VCaP (cell line): ENCODE measurements around the gene PRKAR1A.

Source experiments
- H3K27ac ChIP-seq: fragments of 450-650 bp; 2 replicates; pipeline ENCODE4 v1.5.1; 2017
- CTCF ChIP-seq: fragments of 450-650 bp; conservative IDR thresholded peaks from 2 replicates; pipeline ENCODE4 v1.5.1; 2017; ENCODE audit warnings: mild to moderate bottlenecking, moderate library complexity

The PRKAR1A gene

DNA sequence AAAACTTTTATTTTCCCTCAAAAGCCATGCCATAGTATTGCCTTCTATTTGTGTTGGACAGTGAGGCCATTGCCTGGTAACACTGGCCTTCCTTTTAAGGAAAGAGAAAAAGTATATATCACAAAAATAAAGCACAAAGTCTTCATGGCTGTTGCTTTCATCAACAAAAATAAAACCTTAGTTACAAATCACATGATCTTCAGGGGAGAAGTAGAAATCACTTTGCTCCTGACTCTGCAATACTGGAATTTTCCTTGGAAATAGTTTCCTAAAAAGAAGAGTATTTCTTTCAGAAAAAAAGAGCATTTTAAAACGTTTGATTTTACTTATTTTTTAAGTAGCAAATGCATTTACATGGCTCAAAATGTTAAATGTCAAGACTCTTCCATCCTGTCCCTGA lies 47.1 kb downstream of the PRKAR1A start:
- TF ChIP-seq CTCF = no peak
- H3K27ac ChIP-seq = no peak overlapping the region

GRCh38 chr17:68560966-68561720 lies 48.9 kb downstream of the PRKAR1A start:
- TF ChIP-seq CTCF = no peak
- H3K27ac ChIP-seq = no peak overlapping the region

- no peak overlapping the region for H3K27ac ChIP-seq
- no peak for TF ChIP-seq CTCF
These were observed 50.5 kb downstream of the PRKAR1A start for GRCh38 chr17:68562736-68563135.

- no peak overlapping the region for H3K27ac ChIP-seq
- no peak for TF ChIP-seq CTCF
These were observed 52.3 kb downstream of the PRKAR1A start for GRCh38 chr17:68564415-68565111.

DNA sequence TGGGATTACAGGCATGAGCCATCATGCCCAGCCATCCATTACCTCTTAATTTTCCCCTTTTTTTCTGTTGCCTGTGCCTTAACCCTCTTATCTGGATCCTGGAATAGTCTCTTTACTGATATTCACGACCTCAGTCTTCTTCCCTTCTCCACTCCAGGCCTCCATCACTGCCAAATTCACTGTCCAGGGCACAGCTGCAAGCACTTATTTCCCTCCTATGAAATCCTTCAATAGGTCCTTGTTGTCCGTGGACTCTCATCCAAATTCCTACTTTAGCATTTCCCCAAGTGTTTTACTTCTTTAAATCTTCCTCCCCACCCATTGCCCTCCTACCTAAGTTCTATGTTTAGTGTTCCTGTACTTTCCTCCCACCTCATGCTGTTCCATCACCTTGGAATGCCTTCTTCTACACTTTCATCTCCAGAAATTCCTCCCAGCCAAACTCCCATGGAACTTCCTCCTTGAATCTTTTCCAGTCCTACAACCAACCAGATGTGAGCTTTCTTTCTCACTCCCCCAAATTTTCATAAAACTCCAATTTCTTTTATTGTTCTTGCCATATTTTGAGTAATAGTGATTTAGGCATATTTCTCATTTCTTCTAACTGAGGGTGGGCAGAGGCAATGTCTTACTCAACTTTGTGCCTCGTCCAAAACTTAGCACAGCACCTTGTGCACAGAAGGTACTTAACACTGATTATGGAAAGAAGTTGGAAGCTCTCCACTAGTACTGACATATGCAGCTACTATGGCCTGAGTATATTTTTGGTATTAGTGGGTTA lies 53.6 kb downstream of the PRKAR1A start:
- no peak for TF ChIP-seq CTCF

DNA sequence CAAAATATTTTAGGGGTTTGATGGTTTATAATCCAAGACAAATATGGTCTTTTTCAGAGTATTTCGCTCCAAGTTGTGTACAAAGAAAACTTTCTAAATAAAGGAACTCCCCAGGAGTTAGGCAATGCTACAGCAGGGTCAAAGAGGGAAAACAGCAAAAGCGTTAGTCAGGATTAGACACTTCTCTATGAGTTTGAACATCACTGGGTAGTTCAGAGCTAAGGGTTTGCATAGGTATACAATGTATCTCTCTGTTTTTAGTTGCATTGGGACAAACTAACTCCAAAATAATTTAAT lies 54.2 kb downstream of the PRKAR1A start:
- TF ChIP-seq CTCF = no peak
- no peak overlapping the region for H3K27ac ChIP-seq

More for the DNA sequence above, 53.6 kb downstream of the PRKAR1A start:
- no peak overlapping the region for H3K27ac ChIP-seq

- TF ChIP-seq CTCF = no peak
- no peak overlapping the region for H3K27ac ChIP-seq
These were observed 54.8 kb downstream of the PRKAR1A start for GRCh38 chr17:68567035-68567434.
